ENCODE measurements around the gene TNNI2. TPM values are rescaled to one million over a fixed set of nuclear protein-coding genes. Genes with fewer than 3 reads are reported as not detected.

Gene TNNI2
- total RNA-seq, 4 donors from 2014 or later, result not detected

- Histone ChIP-seq H3K27ac (peak overlapping the region; percentile 8 to 77 (median 52)), H3K9me3 (no peaks in the 10 kb centered on the region), H3K36me3 (no peaks in the 10 kb centered on the region), H3K4me1 (peaks cover 0 to 88% (median 50%) of the 10 kb centered on the region in 4 donors), H3K4me3 (peak overlapping the region in 1 of 4 donors; percentile 41), H3K27me3 (peaks cover 0 to 13% of the 10 kb centered on the region in 2 donors)
- 84 to 97% methylated on average over 5 to 11 of the region's 14 CpGs for WGBS, 2 donors
- no peak for TF ChIP-seq POLR2A (IDR thresholded peaks at IDR 0.05)
- TF ChIP-seq CTCF (IDR thresholded peaks at IDR 0.05), result no peak
- no peak for TF ChIP-seq EP300 (IDR thresholded peaks at IDR 0.05)
- no peak for DNase-seq (ENCODE audit: low spot score in 2 of 2)
These were observed 29.4 kb downstream of the TNNI2 start for GRCh38 chr11:1868056-1868635.

- Histone ChIP-seq H3K4me3 (peak overlapping the region in 2 of 4 donors; percentile 10 to 41), H3K4me1 (peaks cover 0 to 87% (median 44%) of the 10 kb centered on the region in 4 donors), H3K36me3 (no peaks in the 10 kb centered on the region), H3K27ac (peak overlapping the region; percentile 8 to 77 (median 52)), H3K27me3 (peaks cover 0 to 13% of the 10 kb centered on the region in 2 donors), H3K9me3 (no peaks in the 10 kb centered on the region)
- no peak for DNase-seq (ENCODE audit: low spot score in 2 of 2)
- no peak for TF ChIP-seq CTCF (IDR thresholded peaks at IDR 0.05)
- TF ChIP-seq POLR2A (IDR thresholded peaks at IDR 0.05), result no peak
- WGBS, 2 donors, result 46 to 56% methylated on average over 9 to 25 of the region's 25 CpGs
These were observed 30.0 kb downstream of the TNNI2 start for GRCh38 chr11:1868636-1869291.

DNA sequence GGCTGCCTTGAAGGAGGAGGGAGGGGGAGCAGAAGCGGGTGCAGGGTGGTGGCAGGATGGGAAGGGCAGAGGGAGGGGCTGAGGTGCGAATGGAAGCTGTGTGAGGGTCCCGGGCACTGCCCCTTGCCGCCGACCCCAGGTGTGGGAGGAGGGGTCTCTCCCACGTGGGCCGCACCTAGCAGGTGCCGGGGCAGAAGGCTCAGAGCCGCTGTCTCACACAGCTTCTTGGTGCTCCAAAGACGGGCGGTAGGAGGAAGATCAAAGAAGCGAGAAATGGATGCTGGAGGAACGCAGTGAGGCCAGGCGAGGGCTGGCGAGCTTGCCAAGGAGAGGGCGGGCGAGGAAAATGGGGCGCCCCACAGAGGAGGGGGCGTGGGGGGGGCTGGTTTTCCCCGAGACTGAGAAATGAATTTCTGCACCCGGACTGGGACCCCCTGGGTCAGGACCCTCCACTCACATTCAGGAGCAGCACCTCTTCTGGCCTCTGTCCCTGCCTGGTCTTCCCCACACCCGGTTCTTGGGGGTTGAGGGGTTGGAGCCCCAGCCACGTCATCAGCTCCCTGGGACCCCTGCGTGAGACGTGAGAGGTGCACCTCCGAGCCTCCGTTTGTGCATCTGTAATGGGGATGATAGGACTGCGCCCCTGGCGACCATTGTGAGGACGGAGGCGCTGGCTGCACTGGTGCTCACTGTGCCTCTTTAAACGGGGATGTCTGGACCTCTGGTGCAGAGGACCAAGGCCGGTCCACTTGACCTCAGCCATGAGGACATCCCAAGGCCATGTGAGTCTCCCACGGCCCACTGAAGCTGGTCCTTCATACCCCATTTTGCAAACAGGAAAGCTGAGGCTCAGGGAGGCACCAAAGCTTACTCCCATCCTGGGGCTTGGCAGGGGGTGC, 30.9 kb downstream of the TNNI2 start:
- H3K27ac ChIP-seq, result peak overlapping the region in 3 of 4 donors; percentile 40 to 77 (median 60)
- H3K27me3 ChIP-seq, result peaks cover 0 to 13% of the 10 kb centered on the region in 2 donors
- H3K4me1 ChIP-seq, result peaks cover 0 to 78% (median 35%) of the 10 kb centered on the region in 4 donors
- peak in 3 of 5 experiments; percentile 7 to 41 (median 31) for TF ChIP-seq CTCF (IDR thresholded peaks at IDR 0.05)
- no peak for TF ChIP-seq POLR2A (IDR thresholded peaks at IDR 0.05)
- TF ChIP-seq EP300 (IDR thresholded peaks at IDR 0.05), result no peak
- DNase-seq (ENCODE audit: low spot score in 2 of 2), result peak in 1 of 2 donors; percentile 50
- no peaks in the 10 kb centered on the region for H3K9me3 ChIP-seq
- WGBS, 2 donors, result 60 to 66% methylated on average over 32 of the region's 34 CpGs
- no peaks in the 10 kb centered on the region for H3K36me3 ChIP-seq
- peak overlapping the region in 3 of 4 donors; percentile 1 to 41 (median 11) for H3K4me3 ChIP-seq

GRCh38 chr11:1870326-1870696, 31.5 kb downstream of the TNNI2 start:
- peaks cover 0 to 13% of the 10 kb centered on the region in 2 donors for H3K27me3 ChIP-seq
- peak overlapping the region in 3 of 4 donors; percentile 40 to 77 (median 64) for H3K27ac ChIP-seq
- DNase-seq (ENCODE audit: low spot score in 2 of 2), result no peak
- H3K36me3 ChIP-seq, result no peaks in the 10 kb centered on the region
- H3K9me3 ChIP-seq, result no peaks in the 10 kb centered on the region
- peaks cover 0 to 78% (median 29%) of the 10 kb centered on the region in 4 donors for H3K4me1 ChIP-seq
- WGBS, 2 donors, result 57 to 65% methylated on average over 11 to 12 of the region's 12 CpGs
- H3K4me3 ChIP-seq, result peak overlapping the region in 2 of 4 donors; percentile 1 to 41
- TF ChIP-seq CTCF (IDR thresholded peaks at IDR 0.05), result no peak
- no peak for TF ChIP-seq EP300 (IDR thresholded peaks at IDR 0.05)
- no peak for TF ChIP-seq POLR2A (IDR thresholded peaks at IDR 0.05)
